NK-92 (cell line): ENCODE results near the gene GOLIM4.

Source experiments
- DNase-seq: peaks from one replicate; lab custom pipeline; 2025; ENCODE audit not compliant: unreplicated experiment; lab: John Stamatoyannopoulos, UW

GOLIM4 gene

DNA sequence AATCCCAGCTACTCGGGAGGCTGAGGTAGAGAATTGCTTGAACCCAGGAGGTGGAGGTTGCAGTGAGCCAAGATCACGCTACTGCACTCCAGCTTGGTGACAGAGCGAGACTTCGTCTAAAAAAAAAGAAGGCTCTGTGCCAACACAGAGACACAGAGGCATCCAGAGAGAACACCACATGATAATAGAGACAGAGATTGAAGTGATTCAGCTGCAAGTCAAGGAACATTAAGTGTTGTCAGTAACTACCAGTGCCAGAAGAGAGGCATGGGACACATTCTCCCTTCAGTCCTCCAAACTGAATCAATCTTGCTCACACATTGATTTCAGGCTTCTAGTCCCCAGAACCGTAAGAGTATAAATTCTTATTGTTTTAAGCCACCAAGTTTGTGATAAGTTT lies 97.5 kb downstream of the GOLIM4 start:
- no peak for DNase-seq

DNA sequence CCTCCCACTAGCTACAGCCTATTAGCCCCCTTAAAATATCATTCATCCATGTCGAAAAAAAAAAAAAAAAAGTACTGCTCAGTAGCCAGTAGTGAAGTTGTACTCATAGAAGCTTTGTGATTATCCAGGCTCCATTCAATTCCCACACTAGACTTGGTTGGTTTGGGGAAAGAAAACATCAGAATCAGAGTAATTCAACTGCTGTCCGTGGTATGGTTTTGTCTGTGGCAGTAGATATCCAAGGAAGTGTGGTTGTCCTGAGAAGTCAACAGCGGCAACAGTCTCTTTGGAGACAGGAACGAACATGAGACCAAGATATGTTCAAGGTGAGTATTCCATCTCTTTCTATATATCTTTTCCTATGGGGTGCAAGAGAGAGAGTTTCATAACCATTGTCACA lies 99.2 kb downstream of the GOLIM4 start:
- DNase-seq: no peak

DNA sequence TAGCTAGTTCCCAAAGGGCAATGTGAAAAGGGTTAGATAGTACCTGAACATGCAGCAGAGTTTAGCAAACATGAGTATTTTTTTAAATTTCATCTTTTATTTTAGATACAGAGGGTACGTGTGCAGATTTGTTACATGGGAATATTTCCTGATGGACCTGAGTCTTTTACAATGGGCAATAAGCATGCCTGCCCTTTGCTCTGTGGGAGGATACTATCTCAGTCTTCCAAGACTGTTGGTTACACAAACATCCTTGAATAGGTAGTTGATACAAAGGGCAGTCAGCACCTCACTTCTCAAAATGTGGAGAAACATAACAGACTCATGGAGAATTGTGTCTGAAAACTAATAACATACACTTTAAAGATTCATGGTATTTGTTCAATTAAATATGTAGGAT lies 103.3 kb downstream of the GOLIM4 start:
- no peak for DNase-seq

DNA sequence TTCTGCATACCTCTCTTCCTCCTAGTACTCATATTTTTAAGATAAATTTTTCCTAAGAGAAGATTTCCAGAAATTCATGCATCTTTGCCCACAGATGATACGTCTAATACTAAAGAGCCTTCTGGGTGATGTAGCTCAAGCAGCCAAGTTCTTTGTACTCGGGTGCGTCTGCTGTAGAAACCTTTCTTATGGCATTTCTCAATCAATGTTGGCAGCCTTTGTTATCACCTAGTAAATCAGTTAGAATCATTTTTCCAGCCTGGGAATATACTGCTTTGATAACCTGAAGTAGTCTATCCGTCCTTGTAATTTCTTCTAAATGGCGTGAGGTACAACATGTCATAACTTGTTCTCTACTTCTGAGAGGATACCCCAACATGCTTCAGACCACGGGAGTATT lies 104.5 kb downstream of the GOLIM4 start:
- no peak for DNase-seq

DNA sequence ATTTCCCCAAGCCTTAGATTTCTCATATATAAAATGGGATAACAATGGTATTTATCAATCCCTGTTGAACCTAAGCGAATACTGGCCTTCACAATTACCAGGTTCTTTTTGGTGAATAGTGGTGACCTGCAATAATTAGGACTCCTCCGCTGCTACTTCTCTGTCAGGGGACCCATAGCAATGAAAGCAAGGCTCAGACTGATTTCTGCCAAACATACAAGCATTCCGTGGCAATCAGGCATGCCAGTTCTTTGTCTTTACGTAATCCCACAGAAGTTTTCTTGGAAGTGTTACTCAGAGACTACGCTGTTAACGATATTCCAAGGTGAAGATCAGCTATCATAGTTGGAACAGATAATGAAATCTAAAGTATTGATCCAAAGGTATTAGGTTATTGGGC lies 105.7 kb downstream of the GOLIM4 start:
- no peak for DNase-seq

DNA sequence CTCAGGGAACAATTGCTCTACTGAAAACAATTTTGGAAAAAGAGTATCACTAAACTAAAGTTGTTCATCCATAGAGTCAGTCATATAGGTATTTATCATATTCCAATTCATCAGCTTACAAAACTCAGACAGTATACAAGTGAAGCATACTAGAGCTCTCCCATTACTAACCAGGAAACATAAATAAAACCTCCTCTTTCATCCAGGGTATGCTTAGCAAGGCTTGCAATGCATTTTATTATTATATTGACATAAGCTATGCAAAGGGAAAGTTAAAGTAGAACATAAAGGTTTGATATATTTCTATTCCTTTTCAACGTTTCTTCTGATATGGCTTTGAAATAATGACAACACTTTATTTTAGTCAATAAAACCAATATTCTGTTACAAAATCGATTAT lies 106.7 kb downstream of the GOLIM4 start:
- DNase-seq: no peak

DNA sequence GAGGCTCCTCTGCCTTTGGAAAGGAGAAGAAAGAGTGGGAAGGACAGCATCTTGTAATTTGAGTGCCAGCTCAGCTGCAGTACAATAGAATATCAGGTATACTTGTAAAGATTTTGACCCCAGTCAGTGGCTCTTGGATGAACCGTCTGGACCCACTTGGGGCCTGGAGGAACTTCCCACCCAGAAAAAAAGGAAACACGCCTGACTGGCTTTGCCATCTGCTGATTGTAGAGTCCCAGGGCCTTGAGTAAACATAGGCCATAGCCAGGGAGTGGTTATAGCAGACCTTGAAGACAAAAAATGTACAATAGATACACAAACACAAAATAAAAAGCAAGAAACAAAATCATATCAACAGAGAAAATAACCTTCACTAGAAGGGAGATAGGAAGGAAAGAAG lies 112.1 kb downstream of the GOLIM4 start:
- no peak for DNase-seq

DNA sequence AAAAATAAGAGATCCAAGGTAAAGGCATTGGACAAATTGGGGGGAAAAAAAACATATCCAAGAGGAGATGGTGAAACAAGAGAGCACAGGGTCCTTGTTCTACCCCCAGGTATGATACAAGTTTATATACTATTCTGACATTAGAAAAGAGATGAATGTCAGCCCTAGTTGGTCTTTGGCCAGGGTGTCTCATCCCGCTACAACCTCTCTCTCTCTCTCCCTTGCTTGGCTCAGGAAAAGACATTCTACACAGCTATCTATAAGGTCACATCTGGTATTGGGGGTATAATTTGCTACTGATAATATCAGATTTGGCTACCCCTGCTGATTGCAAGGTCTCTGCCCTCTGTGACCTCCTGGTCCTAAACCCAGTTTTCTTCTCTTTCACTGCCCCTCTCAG lies 117.2 kb downstream of the GOLIM4 start:
- DNase-seq: no peak

DNA sequence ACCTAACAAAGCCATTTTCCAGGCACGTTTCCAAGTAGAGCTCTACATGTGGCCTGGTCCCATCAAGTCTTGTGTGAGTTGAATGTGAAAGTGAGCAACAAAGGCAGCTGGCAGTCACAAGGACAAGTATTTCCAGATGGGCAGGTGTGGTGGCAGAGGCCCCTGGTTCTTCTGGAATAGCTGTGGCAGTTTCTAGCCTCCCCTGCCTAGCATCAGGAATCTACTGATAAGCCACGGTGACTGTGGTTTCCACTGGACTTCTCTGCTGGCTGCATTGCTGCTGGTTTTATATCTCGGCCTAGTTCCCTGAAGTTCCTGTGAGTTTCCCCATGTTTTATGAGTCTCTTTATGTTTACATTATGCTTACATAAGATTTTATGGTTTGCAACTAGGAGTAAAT lies 117.7 kb downstream of the GOLIM4 start:
- DNase-seq: no peak

DNA sequence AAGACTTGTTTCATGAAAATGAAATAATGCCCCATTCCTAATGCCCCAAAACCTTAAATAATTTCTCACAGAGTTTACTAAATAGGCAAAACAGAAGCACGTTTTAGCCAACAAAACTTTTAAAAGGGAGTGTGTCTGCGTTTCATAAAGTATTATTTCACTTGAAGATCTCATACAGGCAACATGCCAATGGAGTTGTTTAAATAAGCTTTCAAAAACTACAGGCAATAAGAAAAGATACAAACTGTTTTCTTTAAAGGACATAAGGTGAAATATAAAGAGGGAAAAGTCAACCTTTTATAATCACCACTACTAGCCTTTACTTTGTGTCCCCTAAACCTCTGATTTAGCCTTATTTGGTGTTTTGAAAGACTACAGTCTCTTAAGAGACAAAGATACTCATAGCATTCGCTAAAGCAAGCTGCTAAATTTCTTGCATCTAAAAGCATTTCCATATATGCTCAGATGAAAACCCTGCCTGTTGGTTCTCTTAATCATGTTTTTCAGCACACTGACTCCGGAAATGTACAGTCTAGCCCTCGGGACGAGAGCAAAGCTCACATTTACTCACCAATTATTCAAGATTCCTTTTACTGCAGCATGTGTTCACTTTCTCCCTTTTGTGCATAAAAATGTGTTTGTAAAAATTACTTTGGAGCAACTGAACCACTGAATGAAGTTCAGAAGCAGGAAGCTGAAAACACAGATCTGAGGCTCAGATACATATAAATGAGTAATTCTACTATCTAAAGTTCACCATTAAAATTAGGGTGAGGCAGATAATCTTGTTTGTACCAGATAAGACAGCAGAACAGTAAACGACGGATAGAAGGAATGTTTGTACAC lies 119.0 kb downstream of the GOLIM4 start:
- DNase-seq: no peak

DNA sequence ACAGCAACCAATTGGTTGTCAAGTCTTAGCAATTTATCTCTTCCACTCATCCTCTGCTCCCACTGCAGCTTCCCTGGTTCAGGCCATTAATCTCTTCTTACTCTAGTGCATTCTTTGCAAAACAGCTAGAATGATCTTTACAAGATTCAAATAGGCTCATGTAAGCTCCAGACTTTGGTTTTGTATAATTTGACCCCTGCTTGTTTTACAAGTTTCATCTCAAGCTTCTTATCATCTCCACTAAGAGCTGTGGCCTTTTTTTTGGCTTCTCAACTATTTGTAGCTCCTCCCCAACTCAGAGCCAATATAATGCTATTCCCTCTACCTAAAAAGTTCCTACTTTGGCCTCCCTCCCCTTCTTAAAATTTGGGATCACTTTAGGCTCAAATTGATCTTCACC lies 121.8 kb downstream of the GOLIM4 start:
- no peak for DNase-seq

DNA sequence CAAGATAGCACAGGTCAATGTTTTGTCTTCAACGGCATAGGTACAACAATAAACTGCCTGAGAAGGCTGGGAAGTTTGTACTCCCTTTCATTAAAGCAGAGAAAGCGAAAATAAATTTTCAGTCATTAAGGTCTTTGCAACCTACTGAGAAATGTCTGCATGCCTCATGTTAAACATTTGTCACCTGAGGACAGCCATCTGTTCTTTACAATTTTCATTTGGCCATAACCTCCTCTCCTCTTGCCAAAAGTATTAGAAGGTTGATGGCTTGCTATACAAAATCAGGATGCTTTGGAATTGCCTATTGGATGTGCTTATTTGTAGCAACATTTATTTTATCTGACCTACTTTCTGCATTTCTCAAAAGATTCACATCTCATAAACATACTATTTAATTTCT lies 122.7 kb downstream of the GOLIM4 start:
- no peak for DNase-seq

DNA sequence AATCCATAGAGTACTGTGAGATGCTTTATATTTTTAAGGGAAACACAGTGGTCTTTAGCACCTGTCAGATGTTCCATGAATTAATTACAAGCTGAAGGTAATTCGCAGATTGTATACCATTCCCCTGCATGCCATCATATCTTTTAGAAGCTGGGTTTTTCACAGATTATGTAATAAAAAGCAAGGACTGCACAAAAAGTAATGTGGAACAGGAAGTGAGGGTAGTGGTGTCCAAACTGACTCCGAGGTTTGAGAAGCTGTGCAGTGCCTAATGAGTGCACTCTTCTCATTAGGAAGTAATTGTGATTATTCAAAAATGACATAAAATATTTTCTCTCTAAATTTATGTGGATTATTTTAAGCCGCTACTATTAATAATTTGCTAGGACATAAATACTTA lies 123.2 kb downstream of the GOLIM4 start:
- no peak for DNase-seq

DNA sequence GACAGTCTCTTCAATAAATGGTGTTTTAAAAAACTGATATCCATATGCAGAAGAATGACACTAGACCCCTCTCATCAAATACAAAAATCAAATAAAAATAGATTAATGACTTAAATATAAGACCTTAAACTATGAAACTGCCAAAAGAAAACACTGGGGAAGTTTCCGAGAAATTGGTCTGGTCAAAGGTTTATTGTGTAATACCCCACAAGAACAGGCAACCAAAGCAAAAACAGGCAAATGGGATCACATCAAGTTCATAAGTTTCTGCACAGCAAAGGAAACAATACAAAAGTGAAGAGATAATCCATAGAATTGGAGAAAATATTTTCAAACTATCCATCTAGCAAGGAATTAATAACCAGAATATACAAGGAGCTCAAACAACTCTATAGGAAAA lies 126.2 kb downstream of the GOLIM4 start:
- no peak for DNase-seq

DNA sequence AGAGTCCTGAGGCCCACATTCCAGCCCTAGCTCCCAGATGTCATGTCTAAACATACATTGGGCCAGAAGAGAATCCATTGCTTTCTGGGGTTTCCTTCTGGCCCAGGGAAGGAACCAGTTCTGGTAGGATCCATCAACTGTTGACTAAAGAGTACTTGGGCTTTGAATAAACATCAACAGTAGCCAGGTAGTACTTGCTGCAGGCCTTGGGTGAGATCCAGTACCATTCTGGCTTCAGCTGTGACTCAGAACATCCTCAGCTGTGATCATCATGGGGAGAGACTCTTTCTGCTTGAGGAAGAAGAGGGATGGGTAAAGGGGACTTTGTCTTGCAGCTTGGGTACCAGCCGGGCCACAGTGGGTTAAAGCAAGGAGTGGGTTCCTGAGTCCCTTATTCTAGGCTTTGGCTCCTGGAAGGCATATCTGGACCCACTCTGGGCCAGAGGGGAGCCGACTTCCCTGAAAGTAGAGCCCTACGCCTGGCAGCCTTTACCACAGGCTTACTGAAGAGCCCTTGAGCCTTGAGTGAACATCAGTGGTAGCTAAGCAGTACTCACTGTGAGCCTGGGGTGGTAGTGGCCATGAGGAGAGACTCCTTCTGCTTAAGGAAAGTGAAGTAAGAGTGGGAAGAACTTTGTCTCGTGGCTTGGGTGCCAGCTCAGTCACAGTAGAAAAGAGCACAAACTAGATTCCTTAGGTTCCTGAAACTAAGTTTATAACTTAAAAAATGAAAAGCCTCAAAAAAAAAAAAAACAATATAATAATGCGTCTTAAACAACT lies 128.3 kb downstream of the GOLIM4 start:
- DNase-seq: no peak
